Osteoblast (primary cell): ENCODE measurements around the gene ADGRA1. TPM values are rescaled to one million over a fixed set of nuclear protein-coding genes. Genes with fewer than 3 reads are reported as not detected.
A peak's percentile ranks its signal among the peaks of the same experiment; 100 is the strongest.
"Not testable (repeated sequence)": the region's sequence is repeated elsewhere in the genome, so short reads cannot be mapped to it uniquely, and the experiment has no call there.

Source experiments
- DNase-seq: peaks from one replicate; pipeline ENCODE4 v3.0.0; 2011; ENCODE audit warnings: low spot score, mixed read lengths; ENCODE audit not compliant: insufficient read length; ENCODE audit errors: missing footprints
- H2AFZ ChIP-seq: 2 replicates; pipeline ENCODE4 v1.6.0; 2011; ENCODE audit warnings: mild to moderate bottlenecking, low read length
- H3K27ac ChIP-seq: 2 replicates; pipeline ENCODE4 v1.5.1; 2011; ENCODE audit warnings: mild to moderate bottlenecking, low read depth, low read length, moderate library complexity
- H3K27me3 ChIP-seq: 2 replicates; pipeline ENCODE4 v1.6.0; 2012; ENCODE audit warnings: mild to moderate bottlenecking, control low read depth, inconsistent platforms, low read length, moderate library complexity; ENCODE audit not compliant: insufficient read depth
- H3K36me3 ChIP-seq: 2 replicates; pipeline ENCODE4 v1.5.1; 2011; ENCODE audit warnings: mild to moderate bottlenecking, low read length, control low read depth, moderate library complexity; ENCODE audit not compliant: insufficient read depth
- H3K4me1 ChIP-seq: 2 replicates; pipeline ENCODE4 v1.5.1; 2011; ENCODE audit warnings: mild to moderate bottlenecking, low read length, control low read depth, moderate library complexity; ENCODE audit not compliant: insufficient read depth
- H3K4me2 ChIP-seq: 2 replicates; pipeline ENCODE4 v1.6.0; 2011; ENCODE audit warnings: mild to moderate bottlenecking, low read length; ENCODE audit not compliant: insufficient read depth
- H3K4me3 ChIP-seq: fragments of 200-600 bp; sonication (generic); 3 replicates; pipeline ENCODE4 v1.5.1; 2012; ENCODE audit warnings: mild to moderate bottlenecking, low read length, inconsistent platforms; ENCODE audit not compliant: insufficient read depth
- H3K79me2 ChIP-seq: 2 replicates; pipeline ENCODE4 v1.6.0; 2012; ENCODE audit warnings: mild to moderate bottlenecking, low read length, control low read depth, inconsistent platforms; ENCODE audit not compliant: insufficient read depth
- H3K9me3 ChIP-seq: 2 replicates; pipeline ENCODE4 v1.5.1; 2011; ENCODE audit warnings: low read depth, low read length, control low read depth
- H4K20me1 ChIP-seq: 2 replicates; pipeline ENCODE4 v1.6.0; 2012; ENCODE audit warnings: mild to moderate bottlenecking, low read length, control low read depth; ENCODE audit not compliant: insufficient read depth
- CTCF ChIP-seq: IDR thresholded peaks from 2 replicates; pipeline ENCODE4 v1.5.1; 2011; ENCODE audit warnings: mild to moderate bottlenecking, low read depth, low read length, moderate library complexity; ENCODE audit errors: extremely low read depth
- total RNA-seq: library from RNA; depleted of rRNA; stranded (reverse); fragments of >200 nt; gene quantifications from 2 replicates; pipeline ENCODE4 v1.2.3, GENCODE V29; 2012

Gene ADGRA1
- total RNA-seq, 1 donor: not detected

- H3K9me3 ChIP-seq: no peaks in the 10 kb centered on the region
- H3K79me2 ChIP-seq: no peaks in the 10 kb centered on the region
- H2AFZ ChIP-seq: no peak overlapping the region
- H3K4me1 ChIP-seq: no peaks in the 10 kb centered on the region
- H3K4me2 ChIP-seq: no peak overlapping the region
- no peaks in the 10 kb centered on the region for H4K20me1 ChIP-seq
- peak; percentile 32 for DNase-seq
- no peak overlapping the region for H3K4me3 ChIP-seq
- TF ChIP-seq CTCF: no peak
- no peaks in the 10 kb centered on the region for H3K27me3 ChIP-seq
- H3K36me3 ChIP-seq: no peaks in the 10 kb centered on the region
- no peak overlapping the region for H3K27ac ChIP-seq
These were observed 86.3 kb downstream of the ADGRA1 start for GRCh38 chr10:133173860-133174640.

- no peak for TF ChIP-seq CTCF
- Histone ChIP-seq H3K79me2 (no peaks in the 10 kb centered on the region), H3K4me3 (no peak overlapping the region), H3K9me3 (no peaks in the 10 kb centered on the region), H3K27me3 (no peaks in the 10 kb centered on the region), H3K36me3 (no peaks in the 10 kb centered on the region), H2AFZ (no peak overlapping the region), H4K20me1 (no peaks in the 10 kb centered on the region), H3K4me2 (no peak overlapping the region), H3K27ac (no peak overlapping the region), H3K4me1 (no peaks in the 10 kb centered on the region)
- DNase-seq: no peak
These were observed 87.1 kb downstream of the ADGRA1 start for GRCh38 chr10:133174689-133175263.

GRCh38 chr10:133175624-133176023, 87.9 kb downstream of the ADGRA1 start:
- H3K27me3 ChIP-seq, H2AFZ ChIP-seq, H3K4me2 ChIP-seq, H3K79me2 ChIP-seq, H3K4me1 ChIP-seq, H3K4me3 ChIP-seq, H3K27ac ChIP-seq, H3K36me3 ChIP-seq, H4K20me1 ChIP-seq, H3K9me3 ChIP-seq: not testable (repeated sequence)
- DNase-seq: peak; percentile 44

GRCh38 chr10:133176546-133176945, 88.8 kb downstream of the ADGRA1 start:
- Histone ChIP-seq H3K36me3 (no peaks in the 10 kb centered on the region), H3K27ac (no peak overlapping the region), H3K9me3 (no peaks in the 10 kb centered on the region), H4K20me1 (no peaks in the 10 kb centered on the region), H3K27me3 (no peaks in the 10 kb centered on the region), H3K4me1 (no peaks in the 10 kb centered on the region), H3K79me2 (no peaks in the 10 kb centered on the region), H3K4me2 (no peak overlapping the region), H3K4me3 (no peak overlapping the region), H2AFZ (no peak overlapping the region)
- DNase-seq: peak; percentile 53
- no peak for TF ChIP-seq CTCF
